HepG2 (cell line): ENCODE measurements around the gene GPR55. TPM values are rescaled to one million over a fixed set of nuclear protein-coding genes. Genes with fewer than 3 reads are reported as not detected.

Experiments
- ATAC-seq: fragments of 200-7000 bp; cut with Tn5 transposase; 3 replicates; pipeline ENCODE4 v1.9.1; 2020; ENCODE audit warnings: mild to moderate bottlenecking, moderate library complexity
- BruUV-seq: library from RNA; stranded (reverse); fragments of 400-500 nt; replicated peaks from 2 replicates; lab custom pipeline; 2021; lab: Mats Ljungman, UMichigan
- CTCF ChIA-PET: fragments of 300-600 bp; formaldehyde crosslinking; extraction: SDS; loops from one replicate; lab custom pipeline; 2021; ENCODE audit warnings: low total read pairs, inconsistent platforms, low intra/inter-chr PET ratio; lab: Yijun Ruan, JAX
- POLR2A ChIA-PET: fragments of 350-600 bp; sonication (Branson Sonifier 250); formaldehyde crosslinking; loops from one replicate; lab custom pipeline; 2020; ENCODE audit warnings: antibody characterized with exemption, inconsistent platforms; lab: Yijun Ruan, JAX
- DNase-seq: peaks from one replicate; pipeline ENCODE4 v3.0.0-alpha.2; 2015; ENCODE audit warnings: low spot score
- FAIRE-seq: peaks from 3 replicates; lab custom pipeline; 2011; peaks lifted over from hg19 to GRCh38; lab: Jason Lieb, UNC
- H2AFZ ChIP-seq: one replicate; pipeline ENCODE4 v1.6.1; 2011; ENCODE audit warnings: low read length, inconsistent platforms
- H3K27ac ChIP-seq: fragments of 300-600 bp; 3 replicates; pipeline ENCODE4 v1.8.0; 2011; ENCODE audit warnings: mixed run types, mild to moderate bottlenecking, mixed read lengths, low read length, inconsistent platforms; ENCODE audit not compliant: insufficient read depth; ENCODE audit errors: extremely low read length
- H3K27me3 ChIP-seq, 2 experiments: fragments of 200-600 bp in 1 of 2; 2 replicates in 1 of 2; 3 replicates in 1 of 2; pipeline versions ENCODE4 v1.6.0 to v1.8.0; 2011; ENCODE audit warnings: low read length in 2 of 2, mild to moderate bottlenecking in 2 of 2, moderate library complexity in 2 of 2, inconsistent platforms in 1 of 2; ENCODE audit not compliant: insufficient read depth in 2 of 2, control insufficient read depth in 1 of 2
- H3K36me3 ChIP-seq, 2 experiments: fragments of 200-600 bp in 1 of 2; replicated peaks in 1 of 2; 2 replicates in 1 of 2; 3 replicates in 1 of 2; pipeline versions ENCODE4 v1.5.1 to v1.8.0; 2011; ENCODE audit warnings: low read length in 2 of 2, inconsistent platforms in 1 of 2; ENCODE audit not compliant: insufficient read depth in 2 of 2, control insufficient read depth in 1 of 2
- H3K4me1 ChIP-seq: 2 replicates; pipeline ENCODE4 v1.5.1; 2012; ENCODE audit warnings: low read length, inconsistent platforms; ENCODE audit not compliant: insufficient read depth
- H3K4me2 ChIP-seq: 2 replicates; pipeline ENCODE4 v1.6.0; 2011; ENCODE audit warnings: low read depth, low read length, inconsistent platforms
- H3K4me3 ChIP-seq, 3 experiments: fragments of 200-600 bp in 1 of 3; sonication (generic), shearing (Covaris generic) in 1 of 3; replicated peaks in 1 of 3; 2 replicates each; pipeline ENCODE4 v1.5.1; 2011 to 2016; ENCODE audit warnings: low read length in 3 of 3, inconsistent platforms in 2 of 3, low read depth in 2 of 3, mild to moderate bottlenecking in 2 of 3, control low read depth in 1 of 3, mixed read lengths in 1 of 3; ENCODE audit not compliant: insufficient read depth in 1 of 3
- H3K79me2 ChIP-seq: one replicate; pipeline ENCODE4 v1.6.1; 2011; ENCODE audit warnings: low read length, inconsistent platforms; ENCODE audit not compliant: insufficient read depth
- H3K9ac ChIP-seq: 2 replicates; pipeline ENCODE4 v1.6.0; 2011; ENCODE audit warnings: mild to moderate bottlenecking, low read depth, low read length, inconsistent platforms; ENCODE audit not compliant: insufficient read depth
- H3K9me3 ChIP-seq: 2 replicates; pipeline ENCODE4 v1.5.1; 2012; ENCODE audit warnings: mild to moderate bottlenecking, low read length
- H4K20me1 ChIP-seq: 2 replicates; pipeline ENCODE4 v1.6.0; 2011; ENCODE audit warnings: inconsistent platforms, mild to moderate bottlenecking, low read length, moderate library complexity; ENCODE audit not compliant: insufficient read depth
- FIP1L1 ChIP-seq: fragments of 200-400 bp; formaldehyde crosslinking; IDR thresholded peaks from 2 replicates; pipeline ENCODE4 v1.6.1; 2018; ENCODE audit warnings: low read depth, mild to moderate bottlenecking, low read length, moderate library complexity, borderline replicate concordance; ENCODE audit not compliant: insufficient read depth
- GTF2F1 ChIP-seq: fragments of 150-350 bp; IDR thresholded peaks from 2 replicates; pipeline ENCODE4 v1.6.1; 2014; ENCODE audit warnings: low read length
- ISX ChIP-seq: sonication (generic); formaldehyde crosslinking; conservative IDR thresholded peaks from 2 replicates; pipeline ENCODE4 v1.5.0; 2020; ENCODE audit warnings: missing genetic modification reagents
- KDM1A ChIP-seq: IDR thresholded peaks from 2 replicates; pipeline ENCODE4 v1.6.1; 2016; ENCODE audit warnings: missing compliant biosample characterization
- MED13 ChIP-seq: sonication (generic); formaldehyde crosslinking; IDR thresholded peaks from 2 replicates; pipeline ENCODE4 v1.5.0; 2020; ENCODE audit warnings: missing genetic modification reagents
- NCOA2 ChIP-seq: sonication (generic); formaldehyde crosslinking; IDR thresholded peaks from 2 replicates; pipeline ENCODE4 v1.8.0; 2022; ENCODE audit warnings: inconsistent platforms
- ZMYM3 ChIP-seq: sonication (generic); formaldehyde crosslinking; IDR thresholded peaks from 2 replicates; pipeline ENCODE4 v1.5.1; 2020; ENCODE audit warnings: mild to moderate bottlenecking, missing genetic modification reagents
- ZNF121 ChIP-seq: sonication (generic); formaldehyde crosslinking; IDR thresholded peaks from 2 replicates; pipeline ENCODE4 v1.5.0; 2020; ENCODE audit warnings: mild to moderate bottlenecking, missing genetic modification reagents
- ZNF17 ChIP-seq: sonication (generic); formaldehyde crosslinking; IDR thresholded peaks from 2 replicates; pipeline ENCODE4 v1.5.0; 2020; ENCODE audit warnings: mild to moderate bottlenecking, missing genetic modification reagents
- ZNF34 ChIP-seq: sonication (generic); formaldehyde crosslinking; IDR thresholded peaks from 2 replicates; pipeline ENCODE4 v1.4.0; 2020; ENCODE audit warnings: mild to moderate bottlenecking, missing genetic modification reagents, borderline replicate concordance
- ZNF558 ChIP-seq: sonication (generic); formaldehyde crosslinking; IDR thresholded peaks from 2 replicates; pipeline ENCODE4 v1.9.0; 2022; ENCODE audit warnings: mild to moderate bottlenecking, missing genetic modification reagents, borderline replicate concordance
- ZNF607 ChIP-seq: sonication (generic); formaldehyde crosslinking; IDR thresholded peaks from 2 replicates; pipeline ENCODE4 v1.5.1; 2020; ENCODE audit warnings: missing genetic modification reagents, mild to moderate bottlenecking, borderline replicate concordance
- ZNF629 ChIP-seq: sonication (generic); formaldehyde crosslinking; conservative IDR thresholded peaks from 2 replicates; pipeline ENCODE4 v1.5.0; 2020; ENCODE audit warnings: missing genetic modification reagents
- WGBS: methylation state at CpG from one replicate; pipeline ENCODE4 v1.1.6; 2017; ENCODE audit warnings: low lambda C conversion rate; 5-methylcytosine and 5-hydroxymethylcytosine counted together
- in situ Hi-C: cut with HindIII; loops from 2 replicates; pipeline ENCODE4 v1.10.0; 2017; ENCODE audit warnings: low pct_unique_long_range_greater_than_20kb; ENCODE audit not compliant: extremely low pct_ligation_motif_present
- intact Hi-C: fragments of 100-400 bp; cut with micrococcal nuclease; formaldehyde crosslinking; loops from one replicate; pipeline ENCODE4 v1.10.0; 2022; ENCODE audit not compliant: unreplicated experiment
- polyA plus RNA-seq, 8 experiments: library from polyadenylated mRNA; depleted of rRNA in 3 of 8; stranded (reverse) in 7 of 8; unstranded in 1 of 8; fragments of >200 nt; fragmentation: Illumina TruSeq in 4 of 8; extraction: Trizol in 4 of 8; gene quantifications; 2 replicates each; pipeline versions ENCODE4 v1.2.1 to v1.2.3, GENCODE V29; 2011 to 2016; ENCODE audit warnings: low read depth in 4 of 8, missing spikeins in 1 of 8, mixed read lengths in 1 of 8; ENCODE audit not compliant: insufficient read depth in 1 of 8
- total RNA-seq, 5 experiments: library from RNA; depleted of rRNA; stranded (reverse); fragments of >200 nt; fragmentation: Illumina TruSeq; extraction: Trizol; gene quantifications; 2 replicates each; pipeline ENCODE4 v1.2.3, GENCODE V29; 2016; ENCODE audit warnings: low read depth in 1 of 5
- TF ChIP-seq, protein P1 (sequence below): sonication (generic); formaldehyde crosslinking; IDR thresholded peaks from 2 replicates; pipeline ENCODE4 v1.4.0; 2020; ENCODE audit warnings: missing genetic modification reagents
- TF ChIP-seq, protein P2 (sequence below): sonication (generic); formaldehyde crosslinking; IDR thresholded peaks from 2 replicates; pipeline ENCODE4 v1.5.0; 2020; ENCODE audit warnings: mild to moderate bottlenecking, missing genetic modification reagents

The GPR55 gene
- total and polyA plus RNA-seq, 2 of the 13 experiments (the other 11 are each of a cell fraction or from before 2014, with no cell fraction given): not detected

DNA sequence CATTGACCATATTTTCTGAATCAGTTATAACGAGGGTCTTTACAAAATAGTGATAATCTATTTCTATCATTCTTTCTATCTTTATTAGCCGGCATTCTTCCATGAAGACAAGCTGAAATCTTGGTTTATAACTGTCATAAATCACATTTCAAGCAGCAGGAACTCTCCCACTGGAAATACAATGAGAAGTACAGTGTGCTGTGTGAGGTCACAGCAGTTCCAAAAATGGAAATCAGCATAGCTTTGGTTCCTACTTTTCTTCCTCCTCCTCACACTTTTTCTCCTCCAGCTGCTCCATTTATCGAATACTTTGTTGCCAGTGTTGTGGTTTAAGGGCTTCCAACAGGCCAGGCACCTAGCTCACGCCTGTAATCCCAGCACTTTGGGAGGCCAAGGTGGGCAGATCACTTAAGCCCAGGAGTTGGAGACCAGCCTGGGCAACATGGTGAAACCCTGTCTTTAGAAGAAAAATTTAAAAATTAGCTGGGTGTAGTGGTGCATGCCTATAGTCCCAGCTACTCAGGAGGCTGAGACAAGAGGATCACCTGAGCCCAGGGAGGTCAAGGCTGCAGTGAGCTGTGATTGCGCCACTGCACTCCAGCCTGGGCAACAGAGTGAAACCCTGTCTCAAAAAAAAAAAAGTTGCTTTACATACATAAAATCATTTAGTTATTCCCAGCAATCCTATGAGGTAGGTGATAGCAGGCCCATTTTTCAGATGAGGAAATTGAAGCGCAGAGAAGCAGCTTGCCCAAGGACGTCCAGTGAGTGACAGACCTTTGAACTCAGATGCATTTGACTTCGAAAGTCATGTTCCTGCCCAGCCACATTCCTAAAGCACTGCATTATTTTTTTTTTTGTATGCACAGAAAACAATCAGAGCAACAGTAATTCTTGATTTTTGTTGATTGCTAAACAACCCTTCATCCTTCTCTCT lies 34.0 kb upstream of the GPR55 start:
- Histone ChIP-seq H3K36me3 (no peaks in the 10 kb centered on the region), H4K20me1 (no peaks in the 10 kb centered on the region), H3K4me3 (no peak overlapping the region), H3K27me3 (peaks cover 2 to 45% of the 10 kb centered on the region in 2 experiments; a peak in 4 of 5 replicates), H3K4me1 (0 out of 2 replicates have a peak, but pooled peaks cover 6% of the 10 kb centered on the region), H3K9me3 (no peaks in the 10 kb centered on the region), H2AFZ (no peak overlapping the region), H3K9ac (no peak overlapping the region), H3K79me2 (no peaks in the 10 kb centered on the region), H3K4me2 (no peak overlapping the region), H3K27ac (no peak overlapping the region)
- in situ Hi-C loops: no loop called here
- intact Hi-C loops: loop anchor here (10.0 kb wide), 1 partner anchor 464 kb away; no protein-coding TSS in a partner anchor
- ChIA-PET CTCF (no interaction called here), POLR2A (no interaction called here)
- 33% methylated on average over 8 of the region's 8 CpGs for WGBS
- DNase-seq (no peak), ATAC-seq (no peak), FAIRE-seq (no peak)
- no TSS peak for BruUV-seq
- TF ChIP-seq FIP1L1 (no peak), ZNF17 (CRISPR knock-in tag) (no peak), ZMYM3 (CRISPR knock-in tag) (0 out of 2 replicates have a peak, but pooled peaks have one; percentile 15), ZNF629 (peak; percentile 82), NCOA2 (CRISPR knock-in tag) (no peak), KDM1A (0 out of 2 replicates have a peak, but pooled peaks have one; percentile 12), ZNF34 (CRISPR knock-in tag) (no peak), ZNF607 (no peak), GTF2F1 (no peak), ZNF558 (CRISPR knock-in tag) (no peak), ISX (no peak), ZNF121 (CRISPR knock-in tag) (peak; percentile 69), MED13 (CRISPR knock-in tag) (no peak)
- TF ChIP-seq, protein P1, sequence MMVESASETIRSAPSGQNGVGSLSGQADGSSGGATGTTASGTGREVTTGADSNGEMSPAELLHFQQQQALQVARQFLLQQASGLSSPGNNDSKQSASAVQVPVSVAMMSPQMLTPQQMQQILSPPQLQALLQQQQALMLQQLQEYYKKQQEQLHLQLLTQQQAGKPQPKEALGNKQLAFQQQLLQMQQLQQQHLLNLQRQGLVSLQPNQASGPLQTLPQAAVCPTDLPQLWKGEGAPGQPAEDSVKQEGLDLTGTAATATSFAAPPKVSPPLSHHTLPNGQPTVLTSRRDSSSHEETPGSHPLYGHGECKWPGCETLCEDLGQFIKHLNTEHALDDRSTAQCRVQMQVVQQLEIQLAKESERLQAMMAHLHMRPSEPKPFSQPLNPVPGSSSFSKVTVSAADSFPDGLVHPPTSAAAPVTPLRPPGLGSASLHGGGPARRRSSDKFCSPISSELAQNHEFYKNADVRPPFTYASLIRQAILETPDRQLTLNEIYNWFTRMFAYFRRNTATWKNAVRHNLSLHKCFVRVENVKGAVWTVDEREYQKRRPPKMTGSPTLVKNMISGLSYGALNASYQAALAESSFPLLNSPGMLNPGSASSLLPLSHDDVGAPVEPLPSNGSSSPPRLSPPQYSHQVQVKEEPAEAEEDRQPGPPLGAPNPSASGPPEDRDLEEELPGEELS: no peak
- TF ChIP-seq, protein P2, sequence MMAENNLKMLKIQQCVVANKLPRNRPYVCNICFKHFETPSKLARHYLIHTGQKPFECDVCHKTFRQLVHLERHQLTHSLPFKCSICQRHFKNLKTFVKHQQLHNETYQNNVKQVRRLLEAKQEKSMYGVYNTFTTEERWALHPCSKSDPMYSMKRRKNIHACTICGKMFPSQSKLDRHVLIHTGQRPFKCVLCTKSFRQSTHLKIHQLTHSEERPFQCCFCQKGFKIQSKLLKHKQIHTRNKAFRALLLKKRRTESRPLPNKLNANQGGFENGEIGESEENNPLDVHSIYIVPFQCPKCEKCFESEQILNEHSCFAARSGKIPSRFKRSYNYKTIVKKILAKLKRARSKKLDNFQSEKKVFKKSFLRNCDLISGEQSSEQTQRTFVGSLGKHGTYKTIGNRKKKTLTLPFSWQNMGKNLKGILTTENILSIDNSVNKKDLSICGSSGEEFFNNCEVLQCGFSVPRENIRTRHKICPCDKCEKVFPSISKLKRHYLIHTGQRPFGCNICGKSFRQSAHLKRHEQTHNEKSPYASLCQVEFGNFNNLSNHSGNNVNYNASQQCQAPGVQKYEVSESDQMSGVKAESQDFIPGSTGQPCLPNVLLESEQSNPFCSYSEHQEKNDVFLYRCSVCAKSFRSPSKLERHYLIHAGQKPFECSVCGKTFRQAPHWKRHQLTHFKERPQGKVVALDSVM (CRISPR knock-in tag): peak; percentile 89
